Putamen (tissue), 1 donor: Measurements from ENCODE around the gene RTF2.

Source experiments
- DNase-seq: peaks from one replicate; pipeline ENCODE4 v3.0.0-alpha.2; 2016; ENCODE audit warnings: low spot score

The RTF2 gene

DNA sequence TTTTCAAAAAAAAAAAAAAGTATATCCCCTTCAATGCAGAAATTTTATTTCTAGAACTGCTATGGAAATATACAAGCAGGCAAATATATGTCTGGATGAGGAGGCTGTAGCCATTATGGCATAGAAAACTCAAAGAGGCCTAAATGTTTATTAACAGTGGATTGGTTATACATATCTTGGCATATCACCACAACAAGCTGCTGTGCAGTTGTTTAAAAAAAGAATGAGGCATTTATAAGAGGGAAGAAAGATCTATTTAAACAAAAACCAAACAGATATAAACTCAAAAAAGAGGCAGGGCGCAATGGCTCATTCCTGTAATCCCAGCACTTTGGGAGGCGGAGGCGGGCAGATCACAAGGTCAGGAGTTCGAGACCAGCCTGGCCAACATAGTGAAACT, 30.1 kb upstream of the RTF2 start:
- no peak for DNase-seq

DNA sequence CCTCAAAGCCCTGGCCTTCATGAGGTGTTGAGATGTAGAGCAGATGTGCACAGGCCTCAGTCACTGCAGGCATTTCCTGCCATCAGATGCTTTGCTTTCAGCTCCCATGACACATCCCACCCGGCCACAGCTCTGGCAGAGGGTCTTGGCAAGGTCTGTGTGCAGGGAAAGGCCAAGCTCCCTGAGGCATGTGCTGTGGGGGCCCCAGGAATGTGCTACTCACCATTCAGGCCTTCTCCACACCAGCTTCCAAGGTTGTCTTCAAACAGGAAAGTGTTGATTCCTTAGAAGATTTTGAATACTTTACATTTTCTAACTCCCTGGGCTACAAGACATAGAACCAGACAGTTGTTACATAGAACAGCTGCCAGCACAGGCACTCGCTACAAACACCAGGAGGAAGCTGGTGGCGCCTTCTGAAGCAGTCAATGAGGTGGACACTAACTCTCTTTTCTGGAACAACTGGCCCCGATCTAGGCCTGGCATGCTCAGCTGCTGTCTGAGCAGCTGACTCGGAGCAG, 28.6 kb upstream of the RTF2 start:
- DNase-seq = no peak

DNA sequence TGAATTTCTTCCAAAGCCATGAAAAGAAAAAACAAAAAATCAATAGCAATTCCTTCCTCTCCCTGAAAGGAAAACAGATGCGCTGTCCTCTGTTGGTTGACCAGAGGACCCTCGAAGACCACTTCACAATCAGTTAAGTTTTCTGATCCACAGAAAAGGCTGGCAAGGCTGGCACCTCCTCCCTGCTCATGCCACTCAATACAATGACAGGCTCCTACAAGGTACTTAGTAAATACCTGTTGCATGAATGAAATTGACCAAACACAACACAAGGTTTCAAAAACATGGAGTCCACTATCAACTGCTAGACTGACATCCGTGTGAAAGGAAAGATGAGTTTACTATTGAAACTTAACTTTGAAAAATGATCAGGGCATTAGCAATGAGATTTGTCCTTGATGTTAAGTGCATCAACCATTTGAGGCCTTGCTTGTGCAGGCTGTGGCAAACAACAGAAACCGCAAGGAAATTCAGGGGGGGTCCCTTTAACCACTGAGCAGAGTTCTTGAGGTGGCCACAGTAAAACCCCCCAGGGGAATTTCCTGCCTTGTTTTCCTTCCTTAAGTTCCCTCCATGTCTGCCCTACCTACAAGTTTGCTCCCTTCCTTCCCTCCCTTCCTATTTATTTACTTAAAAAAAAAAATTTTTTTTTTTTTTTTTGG, 27.9 kb upstream of the RTF2 start:
- no peak for DNase-seq

DNA sequence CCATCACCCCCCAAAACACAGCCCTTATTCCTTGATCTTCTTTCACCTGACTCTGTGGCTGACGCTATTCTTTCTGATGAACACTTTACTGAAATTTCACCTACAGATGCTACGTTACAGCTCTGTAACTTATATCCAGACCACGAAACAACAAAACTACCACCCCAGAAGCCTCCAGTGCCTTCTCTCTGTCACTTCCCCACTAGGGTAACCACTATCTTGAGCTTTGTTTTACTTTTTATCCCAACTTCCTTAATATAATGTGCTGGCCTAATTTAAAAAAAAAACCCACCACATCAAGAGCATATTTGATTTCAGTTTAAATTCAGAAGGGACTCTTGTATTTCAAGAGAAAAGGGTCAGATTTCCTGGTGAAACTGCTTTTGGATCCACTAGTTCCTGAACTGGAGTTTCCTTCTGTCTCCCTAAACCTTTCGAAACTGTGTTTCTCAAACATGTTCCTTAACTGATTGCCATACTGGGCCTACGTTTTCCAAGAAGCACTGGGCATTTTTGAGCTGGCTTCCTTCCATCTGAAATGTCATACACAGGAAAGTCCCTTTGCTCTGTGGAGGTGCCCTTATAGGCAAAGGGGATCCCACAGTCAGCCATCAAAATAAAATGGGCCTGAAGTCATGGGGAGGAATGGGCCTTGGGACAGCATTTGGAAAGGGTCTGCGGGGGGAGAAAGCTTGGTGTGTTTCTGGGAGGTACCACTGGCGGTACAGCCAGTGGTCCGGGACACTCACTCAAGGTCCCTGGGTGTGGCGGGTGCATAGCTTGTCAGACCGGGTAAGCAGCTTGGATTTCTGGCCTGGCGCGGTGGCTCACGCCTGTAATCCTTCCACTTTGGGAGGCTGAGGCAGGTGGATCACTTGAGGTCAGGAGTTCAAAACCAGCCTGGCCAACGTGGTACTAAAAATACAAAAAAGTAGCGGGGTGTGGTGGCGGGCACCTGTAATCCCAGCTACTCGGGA, 25.8 kb upstream of the RTF2 start:
- no peak for DNase-seq

- DNase-seq = no peak
Measured at GRCh38 chr20:56443654-56444540, 24.5 kb upstream of the RTF2 start.

GRCh38 chr20:56445130-56445529, 23.3 kb upstream of the RTF2 start:
- no peak for DNase-seq

DNA sequence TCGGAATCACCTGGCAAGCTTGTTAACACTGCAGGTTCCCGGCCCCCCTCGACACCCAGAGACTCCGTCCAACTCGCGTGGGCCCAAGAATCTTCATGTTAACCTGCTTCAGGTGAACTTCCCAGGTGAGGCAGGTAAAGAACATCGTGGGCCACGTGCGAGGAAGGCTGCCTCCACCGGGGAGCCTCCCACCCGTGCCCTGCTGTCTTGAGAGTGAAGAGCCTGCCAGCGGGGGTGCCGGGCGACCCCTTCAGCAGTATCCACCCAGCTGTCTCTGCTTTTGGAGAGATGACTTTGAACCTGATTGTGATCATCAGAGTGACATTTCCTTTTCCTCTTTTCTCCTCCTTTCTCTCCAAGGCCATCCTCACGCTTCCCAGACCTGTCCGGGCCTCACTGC, 22.9 kb upstream of the RTF2 start:
- no peak for DNase-seq

- no peak for DNase-seq
Measured at GRCh38 chr20:56447227-56447626, 21.2 kb upstream of the RTF2 start.

DNA sequence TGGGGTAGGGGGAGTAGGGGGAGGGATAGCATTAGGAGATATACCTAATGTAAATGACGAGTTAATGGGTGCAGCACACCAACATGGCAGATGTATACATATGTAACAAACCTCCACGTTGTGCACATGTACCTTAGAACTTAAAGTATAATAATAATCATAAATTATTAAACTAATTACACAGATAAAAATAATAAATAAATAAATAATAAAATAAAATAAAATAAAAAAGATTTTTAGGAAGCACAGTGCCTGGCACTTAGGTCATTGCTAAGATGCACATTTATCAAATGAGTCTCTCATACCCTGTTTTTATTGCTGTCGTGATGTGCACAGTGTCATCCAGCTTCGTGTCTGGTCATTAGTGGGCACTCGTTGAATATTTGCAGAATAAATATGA, 19.0 kb upstream of the RTF2 start:
- DNase-seq = no peak

- no peak for DNase-seq
Measured at GRCh38 chr20:56451056-56451765, 17.2 kb upstream of the RTF2 start.

GRCh38 chr20:56453352-56453751, 15.1 kb upstream of the RTF2 start:
- no peak for DNase-seq

DNA sequence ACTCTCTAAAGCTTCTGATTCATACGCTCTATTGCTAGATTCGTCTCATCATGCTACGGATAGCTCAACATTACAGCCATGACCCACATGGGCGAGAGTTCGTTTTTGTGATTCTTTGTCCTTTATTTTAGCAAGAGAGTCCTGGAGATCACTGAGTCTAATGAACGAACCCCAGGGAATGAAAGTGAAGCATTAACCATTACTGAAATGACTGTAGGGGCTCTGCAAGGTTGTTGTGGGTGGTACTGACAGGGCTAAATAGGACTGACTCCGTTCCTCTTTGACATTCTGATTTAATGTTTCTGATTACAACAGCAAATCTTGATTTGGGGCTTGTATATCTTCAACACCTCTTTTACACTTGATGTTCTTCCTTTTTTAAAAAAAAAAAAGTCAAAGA, 13.7 kb upstream of the RTF2 start:
- DNase-seq = no peak

DNA sequence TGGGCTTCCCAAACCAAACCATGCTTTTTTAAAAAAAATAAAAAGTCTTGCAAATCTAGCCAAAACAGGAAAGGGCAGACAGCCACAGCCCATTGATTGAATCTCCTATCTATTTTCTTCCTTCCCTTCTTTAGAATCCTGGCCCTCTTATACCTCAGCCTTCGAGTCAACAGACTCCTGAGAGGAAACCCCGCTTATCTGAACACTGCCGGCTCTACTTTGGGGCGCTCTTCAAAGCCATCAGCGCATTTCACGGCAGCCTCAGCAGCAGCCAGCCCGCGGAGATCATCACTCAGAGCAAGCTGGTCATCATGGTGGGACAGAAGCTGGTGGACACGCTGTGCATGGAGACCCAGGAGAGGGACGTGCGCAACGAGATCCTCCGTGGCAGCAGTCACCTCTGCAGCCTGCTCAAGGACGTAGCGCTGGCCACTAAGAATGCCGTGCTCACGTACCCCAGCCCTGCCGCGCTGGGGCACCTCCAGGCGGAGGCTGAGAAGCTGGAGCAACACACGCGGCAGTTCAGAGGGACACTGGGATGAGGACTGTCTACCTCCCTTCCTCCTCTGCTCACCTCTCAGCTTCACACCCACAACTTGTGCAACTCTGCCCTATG, 10.1 kb upstream of the RTF2 start:
- no peak for DNase-seq

- no peak for DNase-seq
Measured at GRCh38 chr20:56460459-56460858, 8.0 kb upstream of the RTF2 start.

GRCh38 chr20:56461576-56461975, 6.9 kb upstream of the RTF2 start:
- no peak for DNase-seq

DNA sequence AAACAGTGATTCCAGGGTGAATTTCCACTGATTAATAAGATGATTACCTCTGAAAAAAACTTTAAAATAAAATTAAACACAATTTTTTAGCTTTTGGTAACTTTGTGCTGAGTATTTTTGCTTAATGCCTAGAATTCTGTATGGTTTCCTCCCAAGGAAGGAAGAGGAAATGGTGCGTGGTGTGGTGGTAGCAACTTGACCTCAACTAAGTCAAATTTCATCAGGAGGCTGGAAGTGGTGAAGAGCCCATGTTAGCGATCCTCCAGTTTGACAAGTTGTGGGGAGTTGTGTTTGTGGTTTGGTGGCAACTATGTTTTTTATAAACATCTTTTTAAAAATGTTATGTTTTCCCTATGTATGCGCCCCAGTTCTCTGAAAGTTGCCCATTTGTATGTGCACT, 5.0 kb upstream of the RTF2 start:
- DNase-seq = no peak

GRCh38 chr20:56465997-56466396, 2.4 kb upstream of the RTF2 start:
- DNase-seq = no peak

DNA sequence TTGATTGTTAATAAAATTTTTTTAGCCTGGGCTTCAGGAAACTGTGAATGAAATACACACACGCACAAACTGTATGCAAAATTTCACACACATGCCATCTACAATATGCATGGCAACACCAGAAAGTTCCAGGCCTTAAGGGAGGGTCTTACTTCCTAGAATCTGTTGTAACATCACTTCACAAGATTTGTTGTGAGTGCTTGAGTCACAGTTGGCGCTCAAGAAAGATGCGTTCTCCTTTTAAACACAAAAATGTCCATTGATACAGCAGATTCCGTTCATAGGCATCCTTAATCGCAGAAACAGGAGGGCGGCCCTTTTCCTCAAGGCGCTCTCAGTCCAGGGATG, 485 bp upstream of the RTF2 start:
- DNase-seq = no peak

DNA sequence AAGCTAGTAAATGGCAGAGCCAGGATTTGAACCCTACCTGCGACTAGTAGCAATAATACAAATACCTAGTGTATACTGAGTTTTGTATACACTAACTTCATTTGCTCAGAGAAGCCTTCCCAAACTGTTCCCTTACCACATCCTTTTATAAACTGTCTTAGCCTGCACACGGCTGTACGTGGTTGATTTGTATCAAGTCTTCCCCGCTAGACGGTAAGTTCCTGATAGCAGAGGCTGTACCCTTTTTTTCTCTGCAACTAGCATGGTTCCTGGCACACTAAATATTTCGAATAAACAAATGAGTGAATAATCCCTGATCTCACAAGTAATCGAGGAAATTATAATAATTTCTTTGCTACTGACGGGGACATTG, 636 bp downstream of the RTF2 start:
- DNase-seq = no peak

DNA sequence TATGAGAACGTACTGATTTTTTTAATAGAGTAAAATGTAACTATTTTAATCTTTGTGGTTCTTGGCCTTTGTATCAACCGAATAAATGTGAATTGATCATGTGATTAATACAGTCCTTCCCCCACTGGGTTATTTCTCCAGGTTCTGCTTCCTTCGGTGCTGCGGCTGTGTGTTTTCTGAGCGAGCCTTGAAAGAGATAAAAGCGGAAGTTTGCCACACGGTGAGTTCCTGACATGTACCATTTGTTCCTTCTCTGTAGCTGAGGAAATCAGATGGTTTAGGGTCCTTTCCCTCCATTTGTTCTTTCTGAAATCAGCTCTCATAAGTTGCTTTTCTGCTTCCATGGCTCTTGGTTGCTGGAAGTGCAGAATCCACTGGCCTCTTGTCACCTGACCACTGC, 15.5 kb downstream of the RTF2 start:
- no peak for DNase-seq

GRCh38 chr20:56487216-56487615, 18.8 kb downstream of the RTF2 start:
- no peak for DNase-seq
